ENCODE results near the gene SHANK3. TPM values are rescaled to one million over a fixed set of nuclear protein-coding genes. Genes with fewer than 3 reads are reported as not detected.

The SHANK3 gene
- polyA plus RNA-seq, 1 donor from 2014 or later = not detected

GRCh38 chr22:50683994-50684371, 11.4 kb downstream of the SHANK3 start:
- Mint-ChIP-seq H3K9me3 (no peaks in the 10 kb centered on the region), H3K4me3 (no peak overlapping the region), H3K36me3 (no peaks in the 10 kb centered on the region), H3K27me3 (no peaks in the 10 kb centered on the region), H3K27ac (peak overlapping the region in 1 of 3 donors; percentile 50), H3K4me1 (peaks cover 0 to 7% (median 4%) of the 10 kb centered on the region in 3 donors)

DNA sequence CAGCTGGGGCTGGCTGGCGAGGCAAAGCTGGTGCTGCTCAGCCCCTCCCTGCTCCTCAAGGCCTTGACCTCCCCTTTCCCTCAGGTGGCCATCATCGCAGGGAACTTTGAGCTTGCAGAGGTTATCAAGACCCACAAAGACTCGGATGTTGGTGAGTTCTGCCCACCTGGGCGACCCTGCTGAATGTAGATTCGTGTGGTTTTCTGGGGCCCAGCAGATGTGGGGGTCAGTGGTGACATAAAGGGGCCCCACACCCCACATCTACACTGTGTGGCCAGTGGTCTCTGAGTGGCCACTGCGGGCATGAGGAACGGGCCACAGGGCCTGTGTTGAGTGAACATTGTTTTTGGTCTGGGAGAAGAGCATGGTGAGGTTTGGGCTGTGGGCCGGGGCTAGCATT, 11.9 kb downstream of the SHANK3 start:
- Mint-ChIP-seq H3K9me3 (no peaks in the 10 kb centered on the region), H3K4me3 (no peak overlapping the region), H3K27ac (no peak overlapping the region), H3K27me3 (no peaks in the 10 kb centered on the region), H3K36me3 (no peaks in the 10 kb centered on the region), H3K4me1 (peaks cover 0 to 7% (median 4%) of the 10 kb centered on the region in 3 donors)

- H3K4me1 Mint-ChIP-seq = peaks cover 0 to 7% (median 4%) of the 10 kb centered on the region in 3 donors
- H3K36me3 Mint-ChIP-seq = no peaks in the 10 kb centered on the region
- H3K9me3 Mint-ChIP-seq = no peaks in the 10 kb centered on the region
- no peak overlapping the region for H3K27ac Mint-ChIP-seq
- no peak overlapping the region for H3K4me3 Mint-ChIP-seq
- H3K27me3 Mint-ChIP-seq = no peaks in the 10 kb centered on the region
Measured at GRCh38 chr22:50684986-50685385, 12.4 kb downstream of the SHANK3 start.

DNA sequence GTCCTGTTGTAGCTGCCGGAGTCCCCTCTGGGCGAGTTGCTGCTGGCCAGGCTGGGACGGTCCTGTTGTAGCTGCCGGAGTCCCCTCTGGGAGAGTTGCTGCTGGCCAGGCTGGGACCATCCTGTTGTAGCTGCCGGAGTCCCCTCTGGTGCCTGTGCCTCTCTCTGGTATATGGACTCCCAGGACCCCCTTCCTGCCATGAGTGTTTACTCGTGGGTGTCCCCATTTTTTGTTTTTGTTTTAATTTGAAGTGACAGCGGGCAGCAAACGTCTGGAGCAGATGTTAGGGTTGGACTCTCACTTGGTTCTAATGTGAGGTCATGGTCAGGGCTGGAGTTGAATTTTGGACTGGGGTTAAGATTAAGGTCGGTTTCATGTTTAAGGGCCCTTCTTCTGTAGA, 14.2 kb downstream of the SHANK3 start:
- Mint-ChIP-seq H3K36me3 (no peaks in the 10 kb centered on the region), H3K4me3 (no peak overlapping the region), H3K4me1 (peaks cover 0 to 7% (median 4%) of the 10 kb centered on the region in 3 donors), H3K9me3 (no peaks in the 10 kb centered on the region), H3K27me3 (no peaks in the 10 kb centered on the region), H3K27ac (no peak overlapping the region)

GRCh38 chr22:50687829-50688228, 15.2 kb downstream of the SHANK3 start:
- Mint-ChIP-seq H3K27ac (no peak overlapping the region), H3K4me3 (no peak overlapping the region), H3K9me3 (no peaks in the 10 kb centered on the region), H3K4me1 (peaks cover 0 to 7% (median 4%) of the 10 kb centered on the region in 3 donors), H3K36me3 (no peaks in the 10 kb centered on the region), H3K27me3 (no peaks in the 10 kb centered on the region)

- Mint-ChIP-seq H3K27me3 (peaks cover 2% of the 10 kb centered on the region), H3K9me3 (no peaks in the 10 kb centered on the region), H3K36me3 (no peaks in the 10 kb centered on the region), H3K4me3 (no peak overlapping the region), H3K4me1 (peaks cover 0 to 8% (median 5%) of the 10 kb centered on the region in 3 donors), H3K27ac (no peak overlapping the region)
Measured at GRCh38 chr22:50688448-50688847, 15.8 kb downstream of the SHANK3 start.

DNA sequence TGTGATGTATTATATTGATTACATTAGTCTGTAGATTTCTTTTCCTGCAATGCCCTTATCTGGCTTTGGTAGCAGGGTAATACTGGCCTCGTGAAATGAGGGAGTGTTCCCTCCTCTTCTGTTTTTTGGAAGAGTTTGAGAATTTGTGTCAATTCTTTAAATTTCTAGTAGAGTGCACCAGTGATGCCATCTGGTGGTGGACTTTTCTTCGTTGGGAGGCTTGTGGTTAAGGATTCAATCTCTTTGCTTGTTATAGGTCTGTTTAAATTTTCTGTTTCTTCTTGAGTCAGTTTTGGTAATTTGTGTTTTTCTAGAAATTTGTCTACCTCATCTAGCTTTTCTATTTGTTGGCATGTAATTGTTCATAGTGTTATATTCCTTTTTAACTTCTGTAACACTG, 18.9 kb downstream of the SHANK3 start:
- Mint-ChIP-seq H3K27ac (no peak overlapping the region), H3K36me3 (no peaks in the 10 kb centered on the region), H3K27me3 (peaks cover 2% of the 10 kb centered on the region), H3K4me1 (peaks cover 0 to 8% (median 6%) of the 10 kb centered on the region in 3 donors), H3K9me3 (no peaks in the 10 kb centered on the region), H3K4me3 (no peak overlapping the region)

- Mint-ChIP-seq H3K36me3 (no peaks in the 10 kb centered on the region), H3K27me3 (peaks cover 2% of the 10 kb centered on the region), H3K4me3 (no peak overlapping the region), H3K9me3 (no peaks in the 10 kb centered on the region), H3K27ac (no peak overlapping the region), H3K4me1 (peaks cover 0 to 2% (median 1%) of the 10 kb centered on the region in 3 donors)
Measured at GRCh38 chr22:50693462-50693861, 20.8 kb downstream of the SHANK3 start.

DNA sequence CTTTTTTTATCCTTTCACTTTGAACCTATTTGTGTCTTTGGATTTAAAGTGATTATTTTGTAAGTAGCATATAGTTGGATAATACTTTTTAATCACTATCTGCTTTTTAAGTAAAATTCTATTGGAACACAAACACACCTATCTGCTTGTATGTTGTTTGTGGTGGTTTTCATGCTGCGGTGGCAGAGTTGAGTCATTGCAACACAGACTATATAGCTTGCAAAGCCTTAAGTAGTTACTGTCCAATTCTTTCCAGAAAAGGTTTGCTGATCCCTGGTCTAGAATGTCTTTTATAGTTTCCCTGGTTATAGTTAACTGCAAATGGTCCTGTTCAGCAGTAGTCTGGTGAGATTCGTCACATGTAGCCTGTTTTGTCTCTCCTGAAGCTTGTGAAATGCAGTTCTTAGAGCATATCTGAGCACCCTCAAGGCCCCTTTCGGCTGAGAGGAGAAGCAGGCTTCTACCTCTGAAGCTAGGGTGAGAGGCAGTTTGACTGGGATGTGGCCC, 21.5 kb downstream of the SHANK3 start:
- Mint-ChIP-seq H3K9me3 (no peaks in the 10 kb centered on the region), H3K27me3 (peaks cover 2% of the 10 kb centered on the region), H3K36me3 (no peaks in the 10 kb centered on the region), H3K4me1 (peaks cover 0 to 2% (median 1%) of the 10 kb centered on the region in 3 donors), H3K4me3 (no peak overlapping the region), H3K27ac (no peak overlapping the region)

- H3K4me3 Mint-ChIP-seq = peak overlapping the region in 1 of 4 donors; percentile 63
- peaks cover 3% of the 10 kb centered on the region for H3K27me3 Mint-ChIP-seq
- H3K36me3 Mint-ChIP-seq = no peaks in the 10 kb centered on the region
- no peaks in the 10 kb centered on the region for H3K9me3 Mint-ChIP-seq
- H3K4me1 Mint-ChIP-seq = peaks cover 0 to 2% (median 1%) of the 10 kb centered on the region in 3 donors
- H3K27ac Mint-ChIP-seq = no peak overlapping the region
Measured at GRCh38 chr22:50694766-50695420, 22.3 kb downstream of the SHANK3 start.

GRCh38 chr22:50695421-50696250, 23.0 kb downstream of the SHANK3 start:
- Mint-ChIP-seq H3K4me3 (no peak overlapping the region), H3K27ac (no peak overlapping the region), H3K36me3 (no peaks in the 10 kb centered on the region), H3K4me1 (peaks cover 0 to 2% (median 1%) of the 10 kb centered on the region in 3 donors), H3K9me3 (no peaks in the 10 kb centered on the region), H3K27me3 (peaks cover 3% of the 10 kb centered on the region)

- Mint-ChIP-seq H3K27ac (no peak overlapping the region), H3K27me3 (peaks cover 5% of the 10 kb centered on the region), H3K4me1 (peaks cover 0 to 2% (median 1%) of the 10 kb centered on the region in 3 donors), H3K9me3 (no peaks in the 10 kb centered on the region), H3K36me3 (no peaks in the 10 kb centered on the region), H3K4me3 (no peak overlapping the region)
Measured at GRCh38 chr22:50696251-50696798, 23.7 kb downstream of the SHANK3 start.

- Mint-ChIP-seq H3K4me3 (no peak overlapping the region), H3K9me3 (no peaks in the 10 kb centered on the region), H3K27ac (no peak overlapping the region), H3K36me3 (no peaks in the 10 kb centered on the region), H3K4me1 (peaks cover 0 to 2% (median 1%) of the 10 kb centered on the region in 3 donors), H3K27me3 (peaks cover 5% of the 10 kb centered on the region)
Measured at GRCh38 chr22:50696799-50697561, 24.4 kb downstream of the SHANK3 start.

- Mint-ChIP-seq H3K4me3 (no peak overlapping the region), H3K27ac (no peak overlapping the region), H3K27me3 (peaks cover 9% of the 10 kb centered on the region), H3K36me3 (no peaks in the 10 kb centered on the region), H3K4me1 (peaks cover 0 to 1% (median 1%) of the 10 kb centered on the region in 3 donors), H3K9me3 (no peaks in the 10 kb centered on the region)
Measured at GRCh38 chr22:50697667-50698506, 25.3 kb downstream of the SHANK3 start.

Measured in IgD-negative memory B cell (primary cell).